H9 (cell line): ENCODE measurements around the gene DISC1. TPM values are rescaled to one million over a fixed set of nuclear protein-coding genes. Genes with fewer than 3 reads are reported as not detected.

Experiments
- DNase-seq: peaks from one replicate; pipeline ENCODE4 v3.0.0-alpha.2; 2017
- H2AFZ ChIP-seq: one replicate; pipeline ENCODE4 v1.6.1; 2013; ENCODE audit warnings: mild to moderate bottlenecking, low read length, control low read depth, moderate library complexity
- H2AK5ac ChIP-seq: 2 replicates; pipeline ENCODE4 v1.6.1; 2013; ENCODE audit warnings: low read length, control low read depth, mixed read lengths; ENCODE audit not compliant: insufficient read length
- H2BK120ac ChIP-seq: one replicate; pipeline ENCODE4 v1.6.1; 2013; ENCODE audit warnings: low read depth, mild to moderate bottlenecking, low read length, control low read depth, inconsistent platforms; ENCODE audit not compliant: poor library complexity, severe bottlenecking
- H2BK12ac ChIP-seq: 2 replicates; pipeline ENCODE4 v1.6.1; 2013; ENCODE audit warnings: low read length, control low read depth, mixed read lengths, low read depth; ENCODE audit not compliant: insufficient read length
- H2BK15ac ChIP-seq: 2 replicates; pipeline ENCODE4 v1.6.1; 2013; ENCODE audit warnings: low read depth, low read length, control low read depth
- H2BK20ac ChIP-seq: one replicate; pipeline ENCODE4 v1.6.1; 2013; ENCODE audit warnings: low read depth, mild to moderate bottlenecking, low read length, control low read depth, inconsistent platforms; ENCODE audit not compliant: poor library complexity, severe bottlenecking
- H2BK5ac ChIP-seq: 2 replicates; pipeline ENCODE4 v1.6.1; 2013; ENCODE audit warnings: low read length, control low read depth, mixed read lengths; ENCODE audit not compliant: insufficient read length
- H3K14ac ChIP-seq: 2 replicates; pipeline ENCODE4 v1.6.1; 2013; ENCODE audit warnings: low read length, control low read depth; ENCODE audit not compliant: insufficient read depth
- H3K18ac ChIP-seq: 2 replicates; pipeline ENCODE4 v1.6.1; 2013; ENCODE audit warnings: low read depth, mild to moderate bottlenecking, mixed read lengths, low read length, control low read depth; ENCODE audit not compliant: insufficient read length
- H3K23ac ChIP-seq: 2 replicates; pipeline ENCODE4 v1.6.1; 2013; ENCODE audit warnings: low read length, control low read depth, mixed read lengths, low read depth; ENCODE audit not compliant: insufficient read length
- H3K23me2 ChIP-seq: 2 replicates; pipeline ENCODE4 v1.6.1; 2013; ENCODE audit warnings: low read depth, mild to moderate bottlenecking, mixed read lengths, low read length, control low read depth; ENCODE audit not compliant: insufficient read length, poor library complexity, severe bottlenecking
- H3K27ac ChIP-seq: 2 replicates; pipeline ENCODE4 v1.5.1; 2013; ENCODE audit warnings: low read length, control low read depth, mixed read lengths, low read depth; ENCODE audit not compliant: insufficient read length
- H3K27me3 ChIP-seq: 2 replicates; pipeline ENCODE4 v1.6.1; 2013; ENCODE audit warnings: low read length, control low read depth, inconsistent platforms; ENCODE audit not compliant: insufficient read depth
- H3K4ac ChIP-seq: 2 replicates; pipeline ENCODE4 v1.6.1; 2013; ENCODE audit warnings: low read depth, mild to moderate bottlenecking, control low read depth, inconsistent platforms, low read length, moderate library complexity
- H3K4me1 ChIP-seq: 2 replicates; pipeline ENCODE4 v1.6.1; 2013; ENCODE audit warnings: low read length, control low read depth, inconsistent platforms; ENCODE audit not compliant: insufficient read depth
- H3K4me2 ChIP-seq: 2 replicates; pipeline ENCODE4 v1.6.1; 2013; ENCODE audit warnings: low read length, control low read depth, mixed read lengths; ENCODE audit not compliant: insufficient read length, insufficient read depth
- H3K56ac ChIP-seq: 2 replicates; pipeline ENCODE4 v1.6.1; 2013; ENCODE audit warnings: low read depth, mild to moderate bottlenecking, mixed read lengths, low read length, control low read depth; ENCODE audit not compliant: insufficient read length
- H3K79me1 ChIP-seq: 2 replicates; pipeline ENCODE4 v1.6.1; 2013; ENCODE audit warnings: low read depth, mild to moderate bottlenecking, moderate library complexity, low read length, control low read depth, inconsistent platforms; ENCODE audit not compliant: insufficient read depth, poor library complexity, severe bottlenecking
- H3K79me2 ChIP-seq: 2 replicates; pipeline ENCODE4 v1.6.1; 2013; ENCODE audit warnings: low read length, control low read depth, inconsistent platforms; ENCODE audit not compliant: insufficient read depth
- H3K9ac ChIP-seq: 2 replicates; pipeline ENCODE4 v1.6.1; 2013; ENCODE audit warnings: low read length, control low read depth, mixed read lengths; ENCODE audit not compliant: insufficient read length; ENCODE audit errors: extremely low read depth
- H3K9me3 ChIP-seq: one replicate; pipeline ENCODE4 v1.6.1; 2013; ENCODE audit warnings: low read depth, low read length, inconsistent platforms; ENCODE audit not compliant: control insufficient read depth
- H3T11ph ChIP-seq: one replicate; pipeline ENCODE4 v1.6.1; 2013; ENCODE audit warnings: mild to moderate bottlenecking, low read length, control low read depth, inconsistent platforms
- H4K20me1 ChIP-seq: one replicate; pipeline ENCODE4 v1.6.1; 2013; ENCODE audit not compliant: control insufficient read depth, insufficient read length, insufficient read depth
- H4K5ac ChIP-seq: 2 replicates; pipeline ENCODE4 v1.6.1; 2013; ENCODE audit warnings: low read depth, mild to moderate bottlenecking, mixed read lengths, low read length, control low read depth; ENCODE audit not compliant: insufficient read length
- H4K8ac ChIP-seq: replicated peaks from 2 replicates; pipeline ENCODE4 v1.6.1; 2013; ENCODE audit warnings: low read length, control low read depth, mixed read lengths, low read depth; ENCODE audit not compliant: insufficient read length
- H4K91ac ChIP-seq: 2 replicates; pipeline ENCODE4 v1.6.1; 2013; ENCODE audit warnings: low read depth, mild to moderate bottlenecking, moderate library complexity, mixed read lengths, low read length, control low read depth; ENCODE audit not compliant: insufficient read length
- H3K27ac Mint-ChIP-seq, 3 experiments: 2 replicates in 2 of 3; 3 replicates in 1 of 3; pipeline ENCODE4 v1.8.0; 2020 to 2021; ENCODE audit warnings: mixed read lengths in 3 of 3, mild to moderate bottlenecking in 1 of 3, moderate library complexity in 1 of 3
- H3K27me3 Mint-ChIP-seq: 2 replicates; pipeline ENCODE4 v1.8.0; 2021; ENCODE audit warnings: low read depth, mild to moderate bottlenecking, moderate library complexity, mixed read lengths
- H3K36me3 Mint-ChIP-seq, 3 experiments: 2 replicates in 2 of 3; 3 replicates in 1 of 3; pipeline ENCODE4 v1.8.0; 2020 to 2021; ENCODE audit warnings: low read depth in 3 of 3, mixed read lengths in 3 of 3; ENCODE audit not compliant: insufficient read depth in 1 of 3
- H3K4me1 Mint-ChIP-seq, 2 experiments: 2 replicates each; pipeline ENCODE4 v1.8.0; 2020; ENCODE audit warnings: mixed read lengths in 2 of 2
- H3K4me3 Mint-ChIP-seq, 2 experiments: 2 replicates in 1 of 2; 3 replicates in 1 of 2; pipeline ENCODE4 v1.8.0; 2020 to 2021; ENCODE audit warnings: mild to moderate bottlenecking in 2 of 2, mixed read lengths in 2 of 2, moderate library complexity in 1 of 2
- H3K9me3 Mint-ChIP-seq, 2 experiments: 2 replicates in 1 of 2; 3 replicates in 1 of 2; pipeline ENCODE4 v1.8.0; 2020; ENCODE audit warnings: mild to moderate bottlenecking in 2 of 2, mixed read lengths in 2 of 2, moderate library complexity in 1 of 2
- CTCF ChIP-seq: fragments of 200-600 bp; sonication (generic); conservative IDR thresholded peaks from 3 replicates; pipeline ENCODE4 v1.8.0; 2021; ENCODE audit warnings: antibody characterized with exemption, mild to moderate bottlenecking
- WGBS: extraction: QIAGEN DNeasy Blood & Tissue Kit; methylation state at CpG from one replicate; pipeline ENCODE4 v1.1.7; 2013; ENCODE audit warnings: missing lambda C conversion rate, low lambda C conversion rate, mixed read lengths; ENCODE audit not compliant: insufficient read length; ENCODE audit errors: extremely low coverage; 5-methylcytosine and 5-hydroxymethylcytosine counted together
- total RNA-seq: library from RNA; stranded (reverse); gene quantifications from 2 replicates; pipeline ENCODE4 v1.2.1, GENCODE V29; 2021

The DISC1 gene
- total RNA-seq, 1 experiment from 2014 or later, result 2.5 TPM

GRCh38 chr1:232017057-232017456, 390.5 kb downstream of the DISC1 start:
- Histone ChIP-seq H2AFZ (no peak overlapping the region), H2BK12ac (no peak overlapping the region), H3K9me3 (no peaks in the 10 kb centered on the region), H2BK20ac (no peak overlapping the region), H2AK5ac (no peak overlapping the region), H3K23me2 (no peaks in the 10 kb centered on the region), H2BK15ac (no peak overlapping the region), H3K23ac (no peak overlapping the region), H3K4me2 (no peak overlapping the region), H4K20me1 (no peaks in the 10 kb centered on the region), H3K56ac (no peak overlapping the region), H3K79me1 (no peaks in the 10 kb centered on the region), H3K4me1 (peaks cover 8% of the 10 kb centered on the region; the same call in 1 of the 2 replicates), H3K14ac (no peak overlapping the region), H4K8ac (no peak overlapping the region), H2BK120ac (no peak overlapping the region), H3K27ac (no peak overlapping the region), H3K4ac (no peak overlapping the region), H2BK5ac (no peak overlapping the region), H3K18ac (no peak overlapping the region), H3K79me2 (no peaks in the 10 kb centered on the region), H3K9ac (no peak overlapping the region), H4K5ac (no peak overlapping the region), H3K27me3 (no peaks in the 10 kb centered on the region), H4K91ac (no peak overlapping the region), H3T11ph (no peak overlapping the region)
- H3K27me3 Mint-ChIP-seq, result peaks cover 13% of the 10 kb centered on the region
- no peaks in the 10 kb centered on the region for H3K36me3 Mint-ChIP-seq
- TF ChIP-seq CTCF, result no peak
- H3K27ac Mint-ChIP-seq, result no peak overlapping the region
- no peaks in the 10 kb centered on the region; a peak in 1 of 5 replicates for H3K9me3 Mint-ChIP-seq
- H3K4me3 Mint-ChIP-seq, result no peak overlapping the region
- DNase-seq, result no peak
- WGBS, result no CpG with 5 or more reads among the region's 2 CpGs
- H3K4me1 Mint-ChIP-seq, result peaks cover 18 to 22% of the 10 kb centered on the region in 2 experiments
